Stimulated activated CD8-positive, alpha-beta memory T cell treated with anti-CD3 and anti-CD28 coated beads, Interleukin-4, amount 100 ng/mL, for 1 hour (primary cell): ENCODE results near the gene MEGF11.

Source experiments
- DNase-seq, 2 donors: peaks; one replicate each; pipeline ENCODE4 v3.0.0-alpha.2; 2020; ENCODE audit warnings: low read depth in 2 of 2, low spot score in 1 of 2

MEGF11 gene

GRCh38 chr15:66096688-66097058, 156.9 kb downstream of the MEGF11 start:
- DNase-seq: no peak

- DNase-seq: no peak
Observed at GRCh38 chr15:66095871-66096687, 157.5 kb downstream of the MEGF11 start.

- DNase-seq: no peak
Observed at GRCh38 chr15:66094331-66094730, 159.2 kb downstream of the MEGF11 start.

GRCh38 chr15:66092053-66093016, 161.2 kb downstream of the MEGF11 start:
- DNase-seq: no peak

GRCh38 chr15:66089509-66089908, 164.0 kb downstream of the MEGF11 start:
- no peak for DNase-seq

- no peak for DNase-seq
Observed at GRCh38 chr15:66089049-66089448, 164.5 kb downstream of the MEGF11 start.

- no peak for DNase-seq
Observed at GRCh38 chr15:66085128-66085527, 168.4 kb downstream of the MEGF11 start.

GRCh38 chr15:66084704-66085103, 168.8 kb downstream of the MEGF11 start:
- no peak for DNase-seq

- DNase-seq: no peak
Observed at GRCh38 chr15:66080717-66081398, 172.7 kb downstream of the MEGF11 start.

- DNase-seq: no peak
Observed at GRCh38 chr15:66078929-66079275, 174.6 kb downstream of the MEGF11 start.

- no peak for DNase-seq
Observed at GRCh38 chr15:66078196-66078928, 175.2 kb downstream of the MEGF11 start.

GRCh38 chr15:66077320-66077663, 176.3 kb downstream of the MEGF11 start:
- DNase-seq: no peak

- no peak for DNase-seq
Observed at GRCh38 chr15:66076591-66077319, 176.8 kb downstream of the MEGF11 start.

GRCh38 chr15:66075947-66076346, 177.6 kb downstream of the MEGF11 start:
- DNase-seq: no peak

- DNase-seq: no peak
Observed at GRCh38 chr15:66072616-66073361, 180.8 kb downstream of the MEGF11 start.

- DNase-seq: no peak
Observed at GRCh38 chr15:66071921-66072295, 181.6 kb downstream of the MEGF11 start.

- no peak for DNase-seq
Observed at GRCh38 chr15:66071160-66071920, 182.2 kb downstream of the MEGF11 start.

- DNase-seq: no peak
Observed at GRCh38 chr15:66070220-66070934, 183.2 kb downstream of the MEGF11 start.
